CD4-positive, alpha-beta T cell treated with Interleukin-4 for 1 hour (primary cell): ENCODE data around the gene CIART.
A peak's percentile ranks its signal among the peaks of the same experiment; 100 is the strongest.
"Not testable (repeated sequence)": the region's sequence is repeated elsewhere in the genome, so short reads cannot be mapped to it uniquely, and the experiment has no call there.

Experiments
- DNase-seq, 2 donors: peaks; one replicate each; pipeline ENCODE4 v3.0.0-alpha.2; 2020 to 2022

CIART gene

GRCh38 chr1:150281758-150282557 lies at the start of gene CIART:
Gene CIART (plus strand): TSS chr1:150282554. CDS start chr1:150283268, 714 bp downstream.
- DNase-seq: peak; percentile 92 to 93

GRCh38 chr1:150232921-150233320 lies 49.4 kb upstream of the CIART start:
- DNase-seq: not testable (repeated sequence)

- DNase-seq: peak in 1 of 2 donors; percentile 36
Observed at GRCh38 chr1:150233359-150234308, 48.7 kb upstream of the CIART start.

- DNase-seq: no peak
Observed at GRCh38 chr1:150234309-150234565, 48.1 kb upstream of the CIART start.

- peak; percentile 92 to 94 for DNase-seq
Observed at GRCh38 chr1:150234566-150235293, 47.6 kb upstream of the CIART start.

GRCh38 chr1:150235294-150235851 lies 47.0 kb upstream of the CIART start:
- DNase-seq: peak in 1 of 2 donors; percentile 34

- peak; percentile 98 to 99 for DNase-seq
Observed at GRCh38 chr1:150235852-150236613, 46.3 kb upstream of the CIART start, which contains the start of gene ANP32E. Gene ANP32E (minus strand): TSS chr1:150236112. CDS start chr1:150235786, 326 bp downstream.

GRCh38 chr1:150236614-150237100 lies 45.7 kb upstream of the CIART start:
- no peak for DNase-seq

GRCh38 chr1:150237176-150237575 lies 45.2 kb upstream of the CIART start:
- DNase-seq: not testable (repeated sequence)

GRCh38 chr1:150237746-150238145 lies 44.6 kb upstream of the CIART start:
- DNase-seq: no peak

GRCh38 chr1:150243003-150243402 lies 39.4 kb upstream of the CIART start:
- DNase-seq: no peak

- no peak for DNase-seq
Observed at GRCh38 chr1:150249936-150250335, 32.4 kb upstream of the CIART start.

GRCh38 chr1:150256198-150256553 lies 26.2 kb upstream of the CIART start:
- no peak for DNase-seq

- no peak for DNase-seq
Observed at GRCh38 chr1:150256554-150257341, 25.6 kb upstream of the CIART start.

GRCh38 chr1:150257624-150258585 lies 24.4 kb upstream of the CIART start, which contains the start of gene CA14:
Gene CA14 (plus strand): TSS chr1:150257774. CDS start chr1:150258129, 355 bp downstream.
- DNase-seq: no peak

GRCh38 chr1:150259217-150259616 lies 23.1 kb upstream of the CIART start:
- no peak for DNase-seq

- DNase-seq: no peak
Observed at GRCh38 chr1:150259758-150260669, 22.3 kb upstream of the CIART start.

- no peak for DNase-seq
Observed at GRCh38 chr1:150261367-150261766, 21.0 kb upstream of the CIART start.
